HL-60 (cell line): Measurements from ENCODE around the gene EPB41L3.

Experiments used
- CTCF ChIP-seq: IDR thresholded peaks from one replicate; pipeline ENCODE4 v1.5.1; 2011; ENCODE audit warnings: low read length, control low read depth, inconsistent platforms; ENCODE audit not compliant: insufficient read depth
- GABPA ChIP-seq: IDR thresholded peaks from 2 replicates; pipeline ENCODE4 v1.6.1; 2012; ENCODE audit warnings: low read depth
- REST ChIP-seq: IDR thresholded peaks from 2 replicates; pipeline ENCODE4 v1.6.1; 2012; ENCODE audit warnings: low read depth; ENCODE audit not compliant: insufficient replicate concordance

- TF ChIP-seq GABPA = no peak
- TF ChIP-seq CTCF = no peak
- TF ChIP-seq REST = no peak
Measured at GRCh38 chr18:5518899-5519371, 24.9 kb downstream of the EPB41L3 start.
